ENCODE data around the gene CSTF2T. TPM values are rescaled to one million over a fixed set of nuclear protein-coding genes. Genes with fewer than 3 reads are reported as not detected.

The CSTF2T gene
- total RNA-seq, 1 experiment from 2014 or later: 30.6 TPM

- Mint-ChIP-seq H3K4me1 (ENCODE audit: low read depth, unreplicated experiment) (peaks cover 8% of the 10 kb centered on the region), H3K9me3 (ENCODE audit: low read depth, unreplicated experiment) (peaks cover 5% of the 10 kb centered on the region), H3K36me3 (ENCODE audit: insufficient read depth, unreplicated experiment) (no peaks in the 10 kb centered on the region), H3K27me3 (ENCODE audit: unreplicated experiment) (no peaks in the 10 kb centered on the region), H3K27ac (ENCODE audit: unreplicated experiment) (no peak overlapping the region), H3K4me3 (ENCODE audit: low read depth, unreplicated experiment) (no peak overlapping the region)
- CTCF ChIA-PET: no interaction called here
- no peak for TF ChIP-seq CTCF (IDR thresholded peaks at IDR 0.05; ENCODE audit: unreplicated experiment)
- intact Hi-C loops (cut with micrococcal nuclease; ENCODE audit: unreplicated experiment): no loop called here
- BruUV-seq (replicated peaks): no TSS peak
- no peak for DNase-seq
Measured at GRCh38 chr10:51668336-51668689, 31.1 kb downstream of the CSTF2T start.

- DNase-seq: no peak
- intact Hi-C loops (cut with micrococcal nuclease; ENCODE audit: unreplicated experiment): no loop called here
- CTCF ChIA-PET: no interaction called here
- peaks cover 5% of the 10 kb centered on the region for H3K9me3 Mint-ChIP-seq (ENCODE audit: low read depth, unreplicated experiment)
- no peaks in the 10 kb centered on the region for H3K36me3 Mint-ChIP-seq (ENCODE audit: insufficient read depth, unreplicated experiment)
- BruUV-seq (replicated peaks): no TSS peak
- H3K4me3 Mint-ChIP-seq (ENCODE audit: low read depth, unreplicated experiment): no peak overlapping the region
- no peak for TF ChIP-seq CTCF (IDR thresholded peaks at IDR 0.05; ENCODE audit: unreplicated experiment)
- H3K27me3 Mint-ChIP-seq (ENCODE audit: unreplicated experiment): no peaks in the 10 kb centered on the region
- peaks cover 8% of the 10 kb centered on the region for H3K4me1 Mint-ChIP-seq (ENCODE audit: low read depth, unreplicated experiment)
- H3K27ac Mint-ChIP-seq (ENCODE audit: unreplicated experiment): no peak overlapping the region
Measured at GRCh38 chr10:51667678-51668335, 31.6 kb downstream of the CSTF2T start.

- Mint-ChIP-seq H3K4me3 (ENCODE audit: low read depth, unreplicated experiment) (no peak overlapping the region), H3K9me3 (ENCODE audit: low read depth, unreplicated experiment) (no peaks in the 10 kb centered on the region), H3K27me3 (ENCODE audit: unreplicated experiment) (no peaks in the 10 kb centered on the region), H3K36me3 (ENCODE audit: insufficient read depth, unreplicated experiment) (no peaks in the 10 kb centered on the region), H3K4me1 (ENCODE audit: low read depth, unreplicated experiment) (peaks cover 8% of the 10 kb centered on the region), H3K27ac (ENCODE audit: unreplicated experiment) (no peak overlapping the region)
- intact Hi-C loops (cut with micrococcal nuclease; ENCODE audit: unreplicated experiment): no loop called here
- CTCF ChIA-PET: no interaction called here
- DNase-seq: no peak
- BruUV-seq (replicated peaks): no TSS peak
- no peak for TF ChIP-seq CTCF (IDR thresholded peaks at IDR 0.05; ENCODE audit: unreplicated experiment)
Measured at GRCh38 chr10:51666456-51666855, 32.9 kb downstream of the CSTF2T start.

- TF ChIP-seq CTCF (IDR thresholded peaks at IDR 0.05; ENCODE audit: unreplicated experiment): no peak
- CTCF ChIA-PET: interaction anchor here (0.7 kb wide), 1 partner anchor 28 kb away, joined by 3 read pairs; no protein-coding TSS in a partner anchor
- no peaks in the 10 kb centered on the region for H3K36me3 Mint-ChIP-seq (ENCODE audit: insufficient read depth, unreplicated experiment)
- no peak overlapping the region for H3K27ac Mint-ChIP-seq (ENCODE audit: unreplicated experiment)
- intact Hi-C loops (cut with micrococcal nuclease; ENCODE audit: unreplicated experiment): no loop called here
- no peak for DNase-seq
- H3K9me3 Mint-ChIP-seq (ENCODE audit: low read depth, unreplicated experiment): no peaks in the 10 kb centered on the region
- H3K4me1 Mint-ChIP-seq (ENCODE audit: low read depth, unreplicated experiment): peaks cover 6% of the 10 kb centered on the region
- H3K27me3 Mint-ChIP-seq (ENCODE audit: unreplicated experiment): no peaks in the 10 kb centered on the region
- no TSS peak for BruUV-seq (replicated peaks)
- no peak overlapping the region for H3K4me3 Mint-ChIP-seq (ENCODE audit: low read depth, unreplicated experiment)
Measured at GRCh38 chr10:51663086-51663485, 36.3 kb downstream of the CSTF2T start.
